ENCODE data around the gene MAN1C1. TPM values are rescaled to one million over a fixed set of nuclear protein-coding genes. Genes with fewer than 3 reads are reported as not detected.

The MAN1C1 gene
- total RNA-seq, 1 experiment from 2014 or later = 16.8 TPM

GRCh38 chr1:25821112-25821476 lies 204.5 kb downstream of the MAN1C1 start:
- POLR2A ChIA-PET = interaction anchor here (1.2 to 1.7 kb wide), 2 partner anchors 20 to 55 kb away, joined by 3 to 6 read pairs; partner anchors contain the start of genes PAQR7 and SELENON
- TF ChIP-seq NFATC4 (CRISPR knock-in tag; IDR thresholded peaks at IDR 0.05) (no peak), NR3C1 (CRISPR knock-in tag; conservative IDR thresholded peaks at IDR 0.05; ENCODE audit: low read depth) (no peak), ATF3 (CRISPR knock-in tag; conservative IDR thresholded peaks at IDR 0.05) (no peak), ZNF423 (CRISPR knock-in tag; IDR thresholded peaks at IDR 0.05) (no peak), NR2C2 (CRISPR knock-in tag; IDR thresholded peaks at IDR 0.05) (no peak), NR1H2 (CRISPR knock-in tag; IDR thresholded peaks at IDR 0.05) (no peak)
- TF ChIP-seq, protein P1, sequence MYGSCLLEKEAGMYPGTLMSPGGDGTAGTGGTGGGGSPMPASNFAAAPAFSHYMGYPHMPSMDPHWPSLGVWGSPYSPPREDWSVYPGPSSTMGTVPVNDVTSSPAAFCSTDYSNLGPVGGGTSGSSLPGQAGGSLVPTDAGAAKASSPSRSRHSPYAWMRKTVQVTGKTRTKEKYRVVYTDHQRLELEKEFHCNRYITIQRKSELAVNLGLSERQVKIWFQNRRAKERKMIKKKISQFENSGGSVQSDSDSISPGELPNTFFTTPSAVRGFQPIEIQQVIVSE (CRISPR knock-in tag; IDR thresholded peaks at IDR 0.05; ENCODE audit: borderline replicate concordance) = no peak
- TF ChIP-seq, protein P2, sequence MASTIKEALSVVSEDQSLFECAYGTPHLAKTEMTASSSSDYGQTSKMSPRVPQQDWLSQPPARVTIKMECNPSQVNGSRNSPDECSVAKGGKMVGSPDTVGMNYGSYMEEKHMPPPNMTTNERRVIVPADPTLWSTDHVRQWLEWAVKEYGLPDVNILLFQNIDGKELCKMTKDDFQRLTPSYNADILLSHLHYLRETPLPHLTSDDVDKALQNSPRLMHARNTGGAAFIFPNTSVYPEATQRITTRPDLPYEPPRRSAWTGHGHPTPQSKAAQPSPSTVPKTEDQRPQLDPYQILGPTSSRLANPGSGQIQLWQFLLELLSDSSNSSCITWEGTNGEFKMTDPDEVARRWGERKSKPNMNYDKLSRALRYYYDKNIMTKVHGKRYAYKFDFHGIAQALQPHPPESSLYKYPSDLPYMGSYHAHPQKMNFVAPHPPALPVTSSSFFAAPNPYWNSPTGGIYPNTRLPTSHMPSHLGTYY (CRISPR knock-in tag; IDR thresholded peaks at IDR 0.05) = no peak

GRCh38 chr1:25821630-25822091 lies 205.1 kb downstream of the MAN1C1 start:
- POLR2A ChIA-PET = interaction anchor here (1.2 kb wide), 1 partner anchor 54 kb away, joined by 3 read pairs; the partner anchor contains the start of gene PAQR7
- ATAC-seq (no peak), DNase-seq (ENCODE audit: low spot score) (no peak)
- TF ChIP-seq KAT7 (CRISPR knock-in tag; IDR thresholded peaks at IDR 0.05; ENCODE audit: borderline replicate concordance) = no peak
- no peak for TF ChIP-seq MXD4 (CRISPR knock-in tag; IDR thresholded peaks at IDR 0.05; ENCODE audit: borderline replicate concordance)
- TF ChIP-seq ATF3 (CRISPR knock-in tag; conservative IDR thresholded peaks at IDR 0.05) = no peak
- TF ChIP-seq, protein P1 (CRISPR knock-in tag; IDR thresholded peaks at IDR 0.05; ENCODE audit: borderline replicate concordance) = no peak
- no peak for TF ChIP-seq TCF7 (CRISPR knock-in tag; IDR thresholded peaks at IDR 0.05; ENCODE audit: low read depth)
- TF ChIP-seq TEAD4 (CRISPR knock-in tag; IDR thresholded peaks at IDR 0.05) = no peak
- Mint-ChIP-seq H3K27ac (no peak overlapping the region), H3K4me1 (peaks cover 35% of the 10 kb centered on the region), H3K9me3 (no peaks in the 10 kb centered on the region), H3K4me3 (peak overlapping the region; percentile 80), H3K27me3 (ENCODE audit: low read depth) (peaks cover 10% of the 10 kb centered on the region), H3K36me3 (peaks cover 2% of the 10 kb centered on the region; the same call in 1 of the 2 replicates)
- CTCF ChIA-PET = interaction anchor here (0.5 to 1.6 kb wide), 8 partner anchors 11 to 203 kb away, joined by 3 to 4 read pairs (median 3); no protein-coding TSS in a partner anchor

More at GRCh38 chr1:25821112-25821476, 204.5 kb downstream of the MAN1C1 start:
- no peak for ATAC-seq
- no peak for DNase-seq (ENCODE audit: low spot score)
- peak overlapping the region; percentile 80 for H3K4me3 Mint-ChIP-seq
- peaks cover under 1% of the 10 kb centered on the region; the same call in 1 of the 2 replicates for H3K36me3 Mint-ChIP-seq
- peaks cover 10% of the 10 kb centered on the region for H3K27me3 Mint-ChIP-seq (ENCODE audit: low read depth)
- H3K27ac Mint-ChIP-seq = no peak overlapping the region
- H3K4me1 Mint-ChIP-seq = peaks cover 35% of the 10 kb centered on the region
- CTCF ChIA-PET = interaction anchor here (0.9 to 5.5 kb wide), 6 partner anchors 74 to 248 kb away, joined by 3 to 26 read pairs (median 4); partner anchors contain the start of gene PAFAH2
- H3K9me3 Mint-ChIP-seq = no peaks in the 10 kb centered on the region

- DNase-seq (ENCODE audit: low spot score) (no peak), ATAC-seq (no peak)
- Mint-ChIP-seq H3K27ac (no peak overlapping the region), H3K27me3 (ENCODE audit: low read depth) (peaks cover 9% of the 10 kb centered on the region), H3K36me3 (peaks cover 28% of the 10 kb centered on the region), H3K4me3 (no peak overlapping the region), H3K9me3 (no peaks in the 10 kb centered on the region), H3K4me1 (peaks cover 16% of the 10 kb centered on the region)
- TF ChIP-seq PREB (CRISPR knock-in tag; IDR thresholded peaks at IDR 0.05; ENCODE audit: borderline replicate concordance) (no peak), ZNF219 (CRISPR knock-in tag; IDR thresholded peaks at IDR 0.05; ENCODE audit: borderline replicate concordance) (no peak)
- ChIA-PET CTCF (interaction anchor here (0.6 kb wide), 1 partner anchor 317 kb away, joined by 3 read pairs; no protein-coding TSS in a partner anchor), POLR2A (interaction anchor here (0.7 kb wide), 1 partner anchor 66 kb away, joined by 3 read pairs; no protein-coding TSS in a partner anchor)
Observed at GRCh38 chr1:25825605-25826004, 209.0 kb downstream of the MAN1C1 start.

Measured in WTC11 (cell line).